GM06990 (cell line): Measurements from ENCODE around the gene ARID5B.

Experiments
- DNase-seq: peaks from one replicate; pipeline ENCODE4 v3.0.0-alpha.2; 2011; ENCODE audit not compliant: insufficient read length; ENCODE audit errors: extremely low read depth
- H3K27me3 ChIP-seq: replicated peaks from 2 replicates; pipeline ENCODE4 v1.6.0; 2011; ENCODE audit warnings: low read length; ENCODE audit not compliant: control insufficient read depth, insufficient read depth
- H3K36me3 ChIP-seq: 2 replicates; pipeline ENCODE4 v1.5.1; 2011; ENCODE audit warnings: low read length; ENCODE audit not compliant: control insufficient read depth, insufficient read depth
- H3K4me3 ChIP-seq: replicated peaks from 2 replicates; pipeline ENCODE4 v1.5.1; 2011; ENCODE audit warnings: low read depth, mild to moderate bottlenecking, control low read depth, low read length
- CTCF ChIP-seq: IDR thresholded peaks from 2 replicates; pipeline ENCODE4 v1.5.1; 2011; ENCODE audit warnings: low read length, control low read depth, mild to moderate bottlenecking, inconsistent platforms; ENCODE audit not compliant: insufficient read depth, poor library complexity, severe bottlenecking

ARID5B gene

DNA sequence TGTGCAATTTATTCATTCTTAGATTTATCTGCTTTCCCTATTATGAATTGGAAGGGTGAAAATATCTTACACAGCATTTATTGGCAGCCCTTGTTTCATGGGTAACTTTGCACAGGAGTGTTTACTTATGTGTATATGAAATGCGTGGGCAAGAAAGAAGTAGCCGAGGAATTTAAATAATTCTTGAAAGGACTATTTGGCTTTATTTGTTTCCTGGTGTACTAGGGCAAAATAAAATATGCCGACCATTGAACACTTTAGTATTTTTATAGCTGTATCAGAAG lies 93.7 kb downstream of the ARID5B start:
- TF ChIP-seq CTCF, result no peak
- DNase-seq, result no peak
- Histone ChIP-seq H3K36me3 (no peaks in the 10 kb centered on the region; the same call in none of the 2 replicates), H3K4me3 (no peak overlapping the region), H3K27me3 (no peaks in the 10 kb centered on the region)

DNA sequence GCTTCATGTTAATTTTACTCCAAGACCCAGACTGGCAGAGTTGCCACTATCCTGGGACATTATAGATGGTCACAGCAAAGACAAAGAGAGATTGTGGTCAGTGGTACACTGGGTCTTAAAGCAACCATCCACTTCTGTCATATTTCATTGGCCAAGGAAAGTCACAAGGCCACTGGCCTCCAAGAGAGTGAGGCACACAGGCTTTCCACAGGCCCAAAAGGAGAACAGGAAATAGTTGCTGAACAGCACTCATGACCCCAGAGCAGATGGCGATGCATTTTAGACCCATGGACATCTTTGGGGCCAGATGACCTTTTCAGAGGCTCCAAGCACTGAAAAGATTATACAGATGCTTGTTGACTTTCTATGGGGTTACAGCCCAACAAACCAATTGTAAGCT lies 97.4 kb downstream of the ARID5B start:
- H3K27me3 ChIP-seq, result no peaks in the 10 kb centered on the region
- peaks cover 1% of the 10 kb centered on the region for H3K36me3 ChIP-seq
- no peak overlapping the region for H3K4me3 ChIP-seq
- TF ChIP-seq CTCF, result no peak
- DNase-seq, result no peak

GRCh38 chr10:62000037-62000603 lies 98.6 kb downstream of the ARID5B start:
- peak; percentile 83 for DNase-seq
- Histone ChIP-seq H3K36me3 (peaks cover 1% of the 10 kb centered on the region), H3K27me3 (no peaks in the 10 kb centered on the region), H3K4me3 (peak overlapping the region; percentile 61)
- no peak for TF ChIP-seq CTCF

GRCh38 chr10:62000726-62001125 lies 99.2 kb downstream of the ARID5B start:
- H3K4me3 ChIP-seq, result no peak overlapping the region; the same call in 1 of the 2 replicates
- no peaks in the 10 kb centered on the region for H3K27me3 ChIP-seq
- TF ChIP-seq CTCF, result no peak
- no peak for DNase-seq
- H3K36me3 ChIP-seq, result peaks cover 1% of the 10 kb centered on the region

- no peak overlapping the region for H3K4me3 ChIP-seq
- peak; percentile 48 for DNase-seq
- H3K27me3 ChIP-seq, result no peaks in the 10 kb centered on the region
- TF ChIP-seq CTCF, result no peak
- peaks cover 1% of the 10 kb centered on the region for H3K36me3 ChIP-seq
Observed at GRCh38 chr10:62001898-62002297, 100.4 kb downstream of the ARID5B start.

DNA sequence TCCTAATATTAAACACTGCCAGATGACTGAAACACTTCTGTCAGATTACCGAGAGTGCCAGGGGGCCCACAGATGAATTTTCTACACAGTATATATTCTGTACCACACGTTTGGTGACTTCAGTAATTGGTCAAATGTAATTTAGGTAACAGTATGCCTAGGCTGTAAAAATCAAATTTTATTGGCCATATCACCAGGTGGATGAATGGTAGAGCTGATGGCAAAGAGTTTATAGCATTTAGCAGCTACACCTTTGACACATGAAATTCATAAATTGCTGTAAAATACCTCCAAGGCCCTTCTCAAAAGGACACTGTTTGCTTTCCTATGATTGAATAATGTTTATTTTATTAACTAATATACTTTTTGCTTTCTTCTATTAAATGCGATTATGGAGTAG lies 101.3 kb downstream of the ARID5B start:
- Histone ChIP-seq H3K36me3 (peaks cover 1% of the 10 kb centered on the region), H3K27me3 (no peaks in the 10 kb centered on the region), H3K4me3 (no peak overlapping the region)
- no peak for DNase-seq
- TF ChIP-seq CTCF, result no peak
